ENCODE results near the gene KCNJ3.

Gene KCNJ3

DNA sequence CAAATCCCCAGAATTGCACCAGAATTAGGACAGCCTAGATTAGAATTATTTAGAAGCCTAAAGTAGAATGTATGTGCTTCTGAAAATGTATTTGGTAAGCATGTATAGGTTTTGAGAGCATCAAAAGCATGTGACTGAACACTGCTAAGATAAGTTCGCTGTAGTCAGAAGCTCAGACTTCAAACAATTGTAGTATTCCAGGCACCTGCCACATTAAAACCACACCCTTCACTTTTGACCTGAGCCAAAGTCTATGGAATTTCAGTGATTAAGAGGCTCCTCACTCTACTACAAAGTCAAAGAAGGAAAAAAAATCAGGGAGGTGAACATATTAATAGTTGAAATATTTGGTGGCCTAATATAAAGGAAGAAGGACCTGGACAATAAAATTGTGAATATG lies 8.2 kb downstream of the KCNJ3 start:
- DNase-seq, result no peak

DNA sequence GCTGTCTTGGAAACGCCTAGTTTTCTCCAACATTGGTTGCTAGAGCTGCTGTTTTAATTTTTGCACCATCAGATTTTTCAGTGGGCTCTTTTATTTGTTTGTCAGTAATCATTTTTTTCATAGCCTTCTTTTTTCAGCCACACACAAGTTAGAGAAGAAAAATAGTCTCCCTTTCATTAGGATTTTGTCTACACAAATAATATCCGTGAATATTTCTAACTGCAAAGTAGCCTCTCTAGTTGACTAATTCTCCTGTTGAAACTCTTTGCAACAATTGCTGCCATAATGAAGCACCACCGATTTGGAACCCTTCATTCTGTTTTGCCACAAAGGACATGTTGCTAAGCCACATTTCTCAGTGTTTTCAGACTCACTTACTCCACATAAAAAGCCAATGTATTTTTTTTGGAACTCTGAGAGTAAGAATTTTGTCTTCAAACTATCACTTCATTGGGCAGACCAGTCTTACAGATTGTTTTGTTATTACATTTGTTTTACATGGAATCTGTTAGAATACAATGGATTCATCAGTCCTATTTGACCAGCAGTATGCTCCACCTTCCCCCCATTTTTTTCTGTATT lies 9.6 kb downstream of the KCNJ3 start:
- no peak for DNase-seq

- DNase-seq, result peak; percentile 5
Measured at GRCh38 chr2:154709215-154709614, 10.7 kb downstream of the KCNJ3 start.

- DNase-seq, result no peak
Measured at GRCh38 chr2:154710078-154710477, 11.6 kb downstream of the KCNJ3 start.

DNA sequence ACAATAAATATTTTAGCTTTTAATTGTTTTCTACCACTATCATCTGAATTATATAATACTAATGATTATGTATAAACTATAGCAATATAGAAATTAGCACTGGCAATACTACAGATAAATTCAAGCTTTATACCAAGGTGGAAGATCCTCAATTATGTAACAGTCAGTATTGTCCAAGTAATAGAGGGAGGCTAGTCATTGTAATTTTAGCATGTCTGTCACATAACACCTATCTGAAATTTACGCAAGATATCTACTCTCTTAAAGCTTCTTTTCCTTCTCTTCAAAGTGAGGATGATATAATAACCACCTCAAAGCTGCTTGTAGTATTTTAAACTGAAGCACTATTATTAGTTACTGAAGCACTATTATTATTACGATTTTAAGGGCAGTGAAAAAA lies 12.2 kb downstream of the KCNJ3 start:
- DNase-seq, result no peak

GRCh38 chr2:154713675-154714074 lies 15.2 kb downstream of the KCNJ3 start:
- no peak for DNase-seq

DNA sequence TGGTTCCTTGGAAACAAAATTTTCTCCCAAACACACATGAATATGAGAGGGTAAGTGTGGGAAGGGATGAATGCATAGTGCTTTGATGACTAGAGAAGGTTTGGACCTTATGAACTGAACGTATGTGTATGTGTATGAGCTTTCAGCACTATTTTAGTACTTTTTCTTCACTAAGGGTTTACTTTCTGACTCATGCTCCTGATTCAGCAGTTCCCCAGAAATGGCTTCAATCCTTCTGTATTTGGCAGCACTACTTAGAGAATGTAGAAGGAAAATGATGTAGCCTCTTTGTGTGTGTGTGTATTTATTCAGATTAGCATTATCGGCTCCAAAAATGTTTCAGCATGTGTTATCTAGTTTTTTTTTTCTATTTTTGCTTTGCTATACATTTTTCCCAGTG lies 22.2 kb downstream of the KCNJ3 start:
- no peak for DNase-seq

DNA sequence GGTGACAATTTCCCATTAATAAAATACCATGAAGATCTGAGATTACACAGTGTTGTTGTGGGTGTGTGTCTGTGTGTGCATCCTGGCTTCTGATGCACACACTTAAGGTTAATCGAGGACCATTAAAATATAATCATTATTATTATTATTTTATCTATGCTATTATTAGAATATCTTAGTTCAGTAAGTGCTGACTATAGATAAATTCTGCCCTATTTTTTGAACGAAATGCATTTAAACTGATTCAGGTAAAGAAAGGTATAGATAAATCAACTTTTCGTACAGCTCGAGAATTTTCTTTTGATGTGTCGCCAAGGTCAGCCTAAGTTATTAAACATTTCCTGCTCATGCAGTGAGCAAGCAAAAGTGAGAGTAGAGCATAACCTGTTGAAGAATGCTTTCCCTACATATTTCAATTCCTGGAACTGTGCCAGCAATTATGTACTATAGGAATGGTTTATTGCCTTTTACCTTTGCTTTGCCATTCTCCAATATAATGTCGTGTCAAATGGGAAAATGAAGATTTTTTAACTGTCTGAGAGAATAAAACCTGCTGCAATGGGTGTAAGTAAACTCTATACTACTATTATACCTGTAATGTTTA lies 25.8 kb downstream of the KCNJ3 start:
- DNase-seq, result no peak

- no peak for DNase-seq
Measured at GRCh38 chr2:154740361-154740760, 41.9 kb downstream of the KCNJ3 start.

GRCh38 chr2:154758871-154759270 lies 60.4 kb downstream of the KCNJ3 start:
- no peak for DNase-seq

DNA sequence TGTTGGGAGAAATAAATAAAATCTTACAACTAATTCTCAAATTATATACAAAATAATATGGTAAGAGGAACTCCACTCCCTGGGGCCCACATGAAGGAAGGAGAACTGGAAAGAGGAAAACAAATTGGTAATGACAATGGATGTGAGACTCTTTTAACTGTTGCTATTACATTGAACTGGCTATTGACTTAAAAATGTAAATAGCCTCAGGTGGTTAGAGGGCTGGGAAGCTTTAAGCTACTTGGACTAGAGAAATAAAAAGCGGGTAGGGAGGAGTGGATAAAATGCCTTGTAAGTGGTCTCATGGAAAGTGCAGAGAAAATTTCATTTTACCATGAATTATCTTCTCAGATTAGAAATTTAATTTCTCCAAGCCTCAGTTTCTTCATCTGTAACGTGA lies 64.1 kb downstream of the KCNJ3 start:
- DNase-seq, result no peak

DNA sequence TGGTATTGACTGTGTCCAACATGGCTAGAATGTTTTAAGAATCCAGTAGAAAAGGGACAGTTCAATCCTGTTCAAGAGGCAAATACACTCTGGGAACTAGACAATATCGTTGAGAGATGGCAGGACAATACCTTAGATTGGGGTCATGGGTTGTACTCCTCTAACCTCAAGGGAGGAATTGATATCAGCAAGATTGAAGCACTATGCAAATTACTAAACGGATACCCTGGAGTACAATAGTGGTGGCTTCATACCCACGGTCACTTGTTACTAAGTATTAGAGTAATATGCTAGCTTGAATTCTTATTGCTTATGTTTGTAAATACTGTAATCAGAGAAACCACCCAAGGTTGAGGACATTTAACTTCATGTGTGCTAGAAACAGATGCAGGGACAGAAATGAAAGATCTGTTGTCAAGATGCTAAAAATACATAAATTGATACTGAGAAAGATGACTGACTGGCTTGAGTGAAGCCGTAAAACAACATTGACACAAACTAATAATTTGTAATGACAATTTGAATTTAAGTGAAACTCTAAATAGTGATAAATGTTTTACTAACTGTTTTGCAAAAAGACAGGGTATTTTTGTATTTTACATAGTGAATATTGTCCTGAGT lies 73.3 kb downstream of the KCNJ3 start:
- DNase-seq, result no peak

GRCh38 chr2:154776825-154777224 lies 78.3 kb downstream of the KCNJ3 start:
- no peak for DNase-seq

DNA sequence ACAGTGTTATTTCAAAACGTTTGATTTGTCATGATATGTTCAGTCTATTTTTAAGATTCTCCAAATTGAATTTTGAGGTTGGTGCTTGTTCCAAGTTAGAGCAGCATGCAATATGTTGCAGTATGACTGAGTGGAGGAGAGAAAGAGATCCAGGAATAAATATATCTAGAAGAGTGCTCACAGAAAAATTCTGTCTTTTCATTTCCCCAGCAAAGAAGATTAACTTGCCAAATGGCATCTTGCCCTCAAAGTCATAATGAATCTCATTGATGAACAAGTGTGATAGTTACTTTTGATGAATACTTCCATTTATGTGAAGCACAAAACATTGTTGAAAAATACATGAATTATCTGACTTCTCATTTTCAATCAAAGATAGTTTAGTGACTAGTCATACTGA lies 95.9 kb downstream of the KCNJ3 start:
- no peak for DNase-seq

- no peak for DNase-seq
Measured at GRCh38 chr2:154795651-154796050, 97.2 kb downstream of the KCNJ3 start.

DNA sequence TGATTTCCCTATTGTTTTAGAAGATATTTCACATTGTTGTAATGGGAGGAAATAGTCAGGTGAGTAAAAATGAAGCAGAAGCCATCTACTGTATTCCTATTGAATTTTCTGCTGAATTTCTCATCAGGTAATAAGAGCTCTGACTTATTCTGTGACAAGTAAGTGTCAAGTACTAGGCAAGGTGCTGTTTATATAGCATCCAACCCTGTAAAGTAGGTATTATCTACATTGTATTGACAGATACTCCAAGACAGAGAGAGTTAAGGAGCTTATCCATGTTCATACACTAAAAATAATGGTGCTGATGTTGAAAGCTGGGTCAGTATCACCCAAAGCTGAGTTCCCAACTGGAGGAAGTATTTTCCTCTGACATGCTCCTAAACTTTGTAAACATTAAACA lies 106.0 kb downstream of the KCNJ3 start:
- DNase-seq, result no peak

- no peak for DNase-seq
Measured at GRCh38 chr2:154813636-154814035, 115.1 kb downstream of the KCNJ3 start.

DNA sequence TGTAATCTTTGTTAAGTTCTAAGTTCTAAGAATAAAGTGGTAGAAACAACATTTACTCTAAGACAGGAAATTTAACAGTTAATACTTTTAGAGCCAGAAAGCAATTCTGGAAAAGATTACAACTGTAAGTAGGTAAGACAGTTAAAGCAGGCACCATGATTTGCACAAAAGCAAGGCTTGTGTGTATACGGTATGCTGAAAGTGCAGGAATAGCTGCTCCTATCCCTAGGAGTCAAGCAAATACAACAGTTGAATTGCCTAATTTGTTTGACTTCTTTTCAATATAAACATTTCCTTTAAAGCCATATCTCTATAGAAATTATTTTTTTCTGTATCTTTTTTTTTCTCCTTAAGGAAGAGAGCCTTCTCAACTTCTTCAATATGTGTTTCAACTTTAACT lies 116.4 kb downstream of the KCNJ3 start:
- DNase-seq, result no peak

DNA sequence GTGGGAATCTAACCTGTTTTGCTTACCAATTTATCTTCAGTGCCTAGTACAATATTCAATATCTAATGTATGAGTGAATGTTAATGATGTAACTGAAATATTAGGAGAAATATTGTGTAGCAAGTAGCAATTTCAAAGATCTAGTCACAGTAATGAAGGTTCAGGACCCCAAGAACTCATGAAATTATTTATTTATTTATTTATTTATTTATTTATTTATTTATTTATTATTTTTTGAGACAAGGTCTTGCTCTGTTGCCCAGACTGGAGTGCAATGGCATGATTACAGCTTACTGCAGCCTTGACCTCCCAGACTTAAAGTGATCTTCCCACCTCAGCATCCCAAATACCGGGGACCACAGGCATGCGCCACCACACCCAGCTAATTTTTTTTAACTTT lies 126.9 kb downstream of the KCNJ3 start:
- DNase-seq, result no peak

DNA sequence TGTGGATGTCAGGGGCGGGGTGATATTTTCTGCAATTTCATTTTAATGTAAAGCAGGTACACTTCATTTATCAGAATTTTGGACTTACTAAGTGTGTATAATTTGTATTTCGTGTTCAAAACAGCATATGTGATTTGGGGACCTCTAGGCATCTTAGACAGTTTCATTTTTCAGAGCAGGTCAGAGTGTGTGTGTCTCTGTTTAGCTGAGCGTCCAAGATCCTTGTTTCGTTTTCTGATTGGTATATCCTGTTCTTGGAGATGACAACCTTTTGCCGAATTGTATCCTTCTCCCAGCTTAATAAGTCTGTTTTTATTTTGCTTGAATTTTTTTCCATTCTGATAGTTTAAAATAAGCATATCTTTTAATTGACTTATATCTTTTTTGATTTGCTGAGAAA lies 128.3 kb downstream of the KCNJ3 start:
- DNase-seq, result no peak

DNA sequence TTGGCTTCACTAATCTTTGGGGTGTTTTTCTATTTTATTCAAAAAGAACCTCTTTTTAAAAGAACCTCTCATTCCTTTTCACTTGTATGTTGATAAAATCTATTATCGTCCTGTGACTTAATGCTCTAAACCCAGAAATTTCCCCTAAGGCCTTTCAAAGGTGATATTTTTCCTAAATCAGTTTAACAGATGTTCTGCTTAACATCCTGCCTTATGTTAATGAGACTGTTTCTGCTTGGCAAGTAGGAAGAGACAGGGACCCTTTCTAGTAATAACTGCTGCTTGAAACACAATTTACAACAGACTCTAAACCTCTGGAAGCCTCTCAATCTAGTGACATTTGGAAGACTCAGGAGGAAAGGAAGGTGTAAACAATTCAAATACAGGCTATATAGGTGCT lies 128.8 kb downstream of the KCNJ3 start:
- DNase-seq, result no peak

- DNase-seq, result no peak
Measured at GRCh38 chr2:154832711-154833110, 134.2 kb downstream of the KCNJ3 start.

GRCh38 chr2:154836632-154837031 lies 138.1 kb downstream of the KCNJ3 start:
- DNase-seq, result no peak

GRCh38 chr2:154837035-154837434 lies 138.5 kb downstream of the KCNJ3 start:
- no peak for DNase-seq
